GM19455 (cell line): ENCODE measurements around the gene SLC25A14.
A peak's percentile ranks its signal among the peaks of the same experiment; 100 is the strongest.
"Not testable (repeated sequence)": the region's sequence is repeated elsewhere in the genome, so short reads cannot be mapped to it uniquely, and the experiment has no call there.

ENCODE experiments used
- ATAC-seq: cut with Tn5 transposase; IDR thresholded peaks from one replicate; pipeline ENCODE4 v1.9.1; 2021; ENCODE audit not compliant: unreplicated experiment

The SLC25A14 gene

GRCh38 chrX:130339408-130340222, at the start of gene SLC25A14:
Gene SLC25A14 (plus strand): TSS chrX:130339919. CDS start chrX:130340279, 360 bp downstream.
- ATAC-seq, result peak; percentile 97

GRCh38 chrX:130295519-130296296, 44.0 kb upstream of the SLC25A14 start:
- ATAC-seq, result no peak

GRCh38 chrX:130296297-130296678, 43.4 kb upstream of the SLC25A14 start:
- ATAC-seq, result no peak

GRCh38 chrX:130296743-130297142, 43.0 kb upstream of the SLC25A14 start:
- no peak for ATAC-seq

- no peak for ATAC-seq
Measured at GRCh38 chrX:130299279-130300009, 40.3 kb upstream of the SLC25A14 start.

GRCh38 chrX:130300010-130300282, 39.8 kb upstream of the SLC25A14 start:
- ATAC-seq, result no peak

GRCh38 chrX:130301405-130301804, 38.3 kb upstream of the SLC25A14 start:
- no peak for ATAC-seq

- no peak for ATAC-seq
Measured at GRCh38 chrX:130301977-130302376, 37.7 kb upstream of the SLC25A14 start.

- ATAC-seq, result no peak
Measured at GRCh38 chrX:130304587-130305368, 34.9 kb upstream of the SLC25A14 start.

- not testable (repeated sequence) for ATAC-seq
Measured at GRCh38 chrX:130319886-130320285, 19.8 kb upstream of the SLC25A14 start.

GRCh38 chrX:130321550-130321949, 18.2 kb upstream of the SLC25A14 start:
- no peak for ATAC-seq

GRCh38 chrX:130330146-130330545, 9.6 kb upstream of the SLC25A14 start:
- no peak for ATAC-seq

- no peak for ATAC-seq
Measured at GRCh38 chrX:130330706-130331105, 9.0 kb upstream of the SLC25A14 start.

- ATAC-seq, result no peak
Measured at GRCh38 chrX:130336531-130336930, 3.2 kb upstream of the SLC25A14 start.

GRCh38 chrX:130338869-130339268, 850 bp upstream of the SLC25A14 start:
- not testable (repeated sequence) for ATAC-seq

- ATAC-seq, result no peak
Measured at GRCh38 chrX:130340271-130340670, 552 bp downstream of the SLC25A14 start.

GRCh38 chrX:130343411-130343810, 3.7 kb downstream of the SLC25A14 start:
- ATAC-seq, result no peak

- ATAC-seq, result no peak
Measured at GRCh38 chrX:130347321-130347720, 7.6 kb downstream of the SLC25A14 start.

- no peak for ATAC-seq
Measured at GRCh38 chrX:130351567-130351966, 11.8 kb downstream of the SLC25A14 start.

GRCh38 chrX:130352050-130352449, 12.3 kb downstream of the SLC25A14 start:
- not testable (repeated sequence) for ATAC-seq

- no peak for ATAC-seq
Measured at GRCh38 chrX:130376077-130376476, 36.4 kb downstream of the SLC25A14 start.
